ENCODE measurements around the gene DNAJB12. TPM values are rescaled to one million over a fixed set of nuclear protein-coding genes. Genes with fewer than 3 reads are reported as not detected.

The DNAJB12 gene
- total and polyA plus RNA-seq, 9 donors, result 27.5 to 46.4 (median 32.0) TPM

DNA sequence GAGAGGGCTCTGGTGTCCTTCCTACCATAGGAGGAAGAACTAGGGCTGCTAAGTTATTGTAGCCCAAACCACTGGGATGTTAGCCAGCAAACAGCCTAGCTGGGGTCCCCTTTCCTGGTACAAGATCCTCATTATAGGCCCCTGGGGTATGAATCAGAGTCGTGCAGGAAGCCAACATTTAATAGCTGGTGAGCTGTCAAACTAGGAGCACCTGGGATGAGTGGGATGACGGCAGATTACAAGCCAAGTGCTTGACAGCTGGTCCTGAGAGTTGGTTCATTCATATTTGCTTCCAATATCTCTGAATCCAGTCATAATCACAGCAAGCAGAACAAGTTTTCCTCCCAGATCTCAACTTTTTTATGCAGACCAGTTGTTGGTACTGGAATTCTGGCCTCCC, 25.1 kb upstream of the DNAJB12 start:
- TF ChIP-seq, protein P1, sequence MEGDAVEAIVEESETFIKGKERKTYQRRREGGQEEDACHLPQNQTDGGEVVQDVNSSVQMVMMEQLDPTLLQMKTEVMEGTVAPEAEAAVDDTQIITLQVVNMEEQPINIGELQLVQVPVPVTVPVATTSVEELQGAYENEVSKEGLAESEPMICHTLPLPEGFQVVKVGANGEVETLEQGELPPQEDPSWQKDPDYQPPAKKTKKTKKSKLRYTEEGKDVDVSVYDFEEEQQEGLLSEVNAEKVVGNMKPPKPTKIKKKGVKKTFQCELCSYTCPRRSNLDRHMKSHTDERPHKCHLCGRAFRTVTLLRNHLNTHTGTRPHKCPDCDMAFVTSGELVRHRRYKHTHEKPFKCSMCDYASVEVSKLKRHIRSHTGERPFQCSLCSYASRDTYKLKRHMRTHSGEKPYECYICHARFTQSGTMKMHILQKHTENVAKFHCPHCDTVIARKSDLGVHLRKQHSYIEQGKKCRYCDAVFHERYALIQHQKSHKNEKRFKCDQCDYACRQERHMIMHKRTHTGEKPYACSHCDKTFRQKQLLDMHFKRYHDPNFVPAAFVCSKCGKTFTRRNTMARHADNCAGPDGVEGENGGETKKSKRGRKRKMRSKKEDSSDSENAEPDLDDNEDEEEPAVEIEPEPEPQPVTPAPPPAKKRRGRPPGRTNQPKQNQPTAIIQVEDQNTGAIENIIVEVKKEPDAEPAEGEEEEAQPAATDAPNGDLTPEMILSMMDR (IDR thresholded peaks at IDR 0.05), result no peak
- TF ChIP-seq POLR2A (IDR thresholded peaks at IDR 0.05) (no peak), EP300 (IDR thresholded peaks at IDR 0.05) (no peak)
- 65 to 66% (median 66%) methylated on average over 2 of the region's 2 CpGs for WGBS, 3 donors
- Histone ChIP-seq H3K36me3 (no peaks in the 10 kb centered on the region), H3K27me3 (no peaks in the 10 kb centered on the region), H3K4me1 (ENCODE audit: insufficient read depth) (no peaks in the 10 kb centered on the region), H3K27ac (no peak overlapping the region), H3K9me3 (no peaks in the 10 kb centered on the region), H3K4me3 (no peak overlapping the region)
- no peak for DNase-seq
- intact Hi-C loops (cut with DNase I), result no loop called here

DNA sequence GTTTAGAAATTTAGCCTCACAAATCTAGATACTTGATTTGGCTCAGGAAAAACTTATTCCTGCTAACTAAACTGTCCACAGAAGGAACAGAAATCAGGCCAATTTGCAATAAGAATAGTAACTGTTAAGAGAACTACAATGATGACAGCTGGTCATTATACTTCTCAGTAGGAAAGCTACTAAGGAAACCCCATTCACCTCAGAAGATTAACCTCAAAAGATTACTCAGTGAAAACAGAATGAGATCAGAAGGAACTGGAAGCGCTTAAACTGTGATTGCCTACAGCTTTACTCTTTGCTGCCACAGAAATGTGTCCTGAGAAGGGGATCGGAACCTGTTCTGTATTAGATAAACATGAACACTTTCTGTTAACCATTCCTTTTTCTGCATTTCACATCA, 24.3 kb upstream of the DNAJB12 start:
- 90 to 100% (median 99%) methylated on average over 2 of the region's 2 CpGs for WGBS, 3 donors
- H3K9me3 ChIP-seq, result no peaks in the 10 kb centered on the region
- no peak for DNase-seq

DNA sequence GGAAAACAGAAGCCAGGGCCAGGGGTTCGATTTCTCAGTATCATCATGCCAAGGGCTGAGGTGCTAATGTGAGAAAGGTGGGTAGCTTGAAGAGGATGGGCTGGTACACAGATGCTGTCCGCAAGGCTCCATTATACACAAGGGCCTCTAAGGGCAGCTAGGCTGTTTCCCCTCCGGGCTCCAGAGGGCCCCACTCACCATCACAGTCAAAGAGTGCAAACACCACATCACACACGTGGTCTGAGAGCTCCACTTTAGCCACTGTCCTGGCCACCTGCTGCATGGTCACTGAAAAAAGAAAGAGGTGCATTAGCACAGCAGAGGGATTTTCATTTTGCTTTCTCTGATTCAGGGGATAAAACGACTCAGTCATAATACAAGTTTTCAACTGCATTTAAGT, 20.9 kb upstream of the DNAJB12 start:
- TF ChIP-seq EP300 (IDR thresholded peaks at IDR 0.05), result no peak
- TF ChIP-seq, protein P1 (IDR thresholded peaks at IDR 0.05), result no peak
- TF ChIP-seq POLR2A (IDR thresholded peaks at IDR 0.05), result no peak
- no peaks in the 10 kb centered on the region for H3K27me3 ChIP-seq
- H3K4me1 ChIP-seq (ENCODE audit: insufficient read depth), result no peaks in the 10 kb centered on the region
- DNase-seq, result no peak
- H3K4me3 ChIP-seq, result no peak overlapping the region
- whole genome bisulfite sequencing, 3 donors, result 60 to 70% (median 67%) methylated on average over 5 of the region's 5 CpGs
- intact Hi-C loops (cut with DNase I), result no loop called here
- H3K9me3 ChIP-seq, result no peaks in the 10 kb centered on the region
- no peaks in the 10 kb centered on the region for H3K36me3 ChIP-seq
- no peak overlapping the region for H3K27ac ChIP-seq

More for the DNA sequence above, 24.3 kb upstream of the DNAJB12 start:
- no peak overlapping the region for H3K27ac ChIP-seq
- H3K36me3 ChIP-seq, result no peaks in the 10 kb centered on the region
- no peak overlapping the region for H3K4me3 ChIP-seq
- TF ChIP-seq, protein P1 (IDR thresholded peaks at IDR 0.05), result no peak
- TF ChIP-seq POLR2A (IDR thresholded peaks at IDR 0.05) (no peak), EP300 (IDR thresholded peaks at IDR 0.05) (no peak)
- intact Hi-C loops (cut with DNase I), result no loop called here
- no peaks in the 10 kb centered on the region for H3K27me3 ChIP-seq
- H3K4me1 ChIP-seq (ENCODE audit: insufficient read depth), result no peaks in the 10 kb centered on the region

DNA sequence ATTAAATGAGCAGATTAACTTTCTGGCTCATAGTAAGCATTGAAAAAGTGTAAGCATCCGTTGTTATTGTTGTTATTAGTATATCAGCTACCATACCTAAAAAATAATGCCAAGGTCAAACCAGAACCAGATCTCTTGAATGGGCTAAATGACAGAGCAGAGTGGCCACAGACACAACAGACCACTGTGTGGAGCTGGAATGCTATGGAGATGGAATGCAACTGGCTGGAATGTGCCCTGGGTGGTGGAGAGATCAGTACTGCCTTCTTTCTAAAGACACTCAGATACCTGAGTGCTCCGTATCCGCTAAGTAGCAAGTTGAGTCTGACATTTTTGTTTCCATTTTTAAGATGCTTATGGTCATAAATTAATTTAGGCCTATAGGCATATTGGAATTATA, 20.5 kb upstream of the DNAJB12 start:
- WGBS, 3 donors, result 63 to 79% (median 70%) methylated on average over 3 of the region's 3 CpGs
- no peaks in the 10 kb centered on the region for H3K36me3 ChIP-seq
- H3K27me3 ChIP-seq, result no peaks in the 10 kb centered on the region
- no peaks in the 10 kb centered on the region for H3K9me3 ChIP-seq
- DNase-seq, result no peak
- no peak overlapping the region for H3K27ac ChIP-seq
- H3K4me3 ChIP-seq, result no peak overlapping the region
- H3K4me1 ChIP-seq (ENCODE audit: insufficient read depth), result no peaks in the 10 kb centered on the region
- TF ChIP-seq EP300 (IDR thresholded peaks at IDR 0.05) (no peak), POLR2A (IDR thresholded peaks at IDR 0.05) (no peak)
- TF ChIP-seq, protein P1 (IDR thresholded peaks at IDR 0.05), result no peak
- intact Hi-C loops (cut with DNase I), result no loop called here

All from ovary (tissue), 9 donors.